ENCODE data around the gene OPCML.

DNA sequence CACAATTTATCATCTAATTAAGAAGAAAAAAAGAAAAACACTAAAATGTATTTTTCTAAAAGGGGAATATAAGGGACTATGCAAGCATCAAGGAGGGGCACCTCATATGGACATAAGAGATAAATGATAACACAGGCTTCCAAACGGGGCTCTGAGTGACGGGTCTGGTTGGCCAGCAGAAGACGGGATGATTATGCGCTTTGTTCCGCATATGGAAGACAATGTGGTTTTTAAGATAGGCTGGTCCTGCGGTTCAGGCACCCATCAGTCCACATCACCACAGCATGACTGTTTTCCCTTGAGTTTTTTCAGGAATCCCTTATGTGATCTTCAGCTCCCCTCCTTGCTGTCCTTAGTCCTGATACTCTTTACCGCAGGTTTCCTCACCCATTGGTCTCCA, 404.6 kb downstream of the OPCML start:
- TF ChIP-seq, protein P1, sequence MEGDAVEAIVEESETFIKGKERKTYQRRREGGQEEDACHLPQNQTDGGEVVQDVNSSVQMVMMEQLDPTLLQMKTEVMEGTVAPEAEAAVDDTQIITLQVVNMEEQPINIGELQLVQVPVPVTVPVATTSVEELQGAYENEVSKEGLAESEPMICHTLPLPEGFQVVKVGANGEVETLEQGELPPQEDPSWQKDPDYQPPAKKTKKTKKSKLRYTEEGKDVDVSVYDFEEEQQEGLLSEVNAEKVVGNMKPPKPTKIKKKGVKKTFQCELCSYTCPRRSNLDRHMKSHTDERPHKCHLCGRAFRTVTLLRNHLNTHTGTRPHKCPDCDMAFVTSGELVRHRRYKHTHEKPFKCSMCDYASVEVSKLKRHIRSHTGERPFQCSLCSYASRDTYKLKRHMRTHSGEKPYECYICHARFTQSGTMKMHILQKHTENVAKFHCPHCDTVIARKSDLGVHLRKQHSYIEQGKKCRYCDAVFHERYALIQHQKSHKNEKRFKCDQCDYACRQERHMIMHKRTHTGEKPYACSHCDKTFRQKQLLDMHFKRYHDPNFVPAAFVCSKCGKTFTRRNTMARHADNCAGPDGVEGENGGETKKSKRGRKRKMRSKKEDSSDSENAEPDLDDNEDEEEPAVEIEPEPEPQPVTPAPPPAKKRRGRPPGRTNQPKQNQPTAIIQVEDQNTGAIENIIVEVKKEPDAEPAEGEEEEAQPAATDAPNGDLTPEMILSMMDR (conservative IDR thresholded peaks at IDR 0.05 in 1 of 2, IDR thresholded peaks at IDR 0.05 in 1 of 2; ENCODE audit: low read depth in 1 of 2, low read length in 2 of 2), result no peak
- TF ChIP-seq EZH2 (IDR thresholded peaks at IDR 0.05; ENCODE audit: low read length, missing control alignments), result no peak
